ENCODE data around the gene CCNK. TPM values are rescaled to one million over a fixed set of nuclear protein-coding genes. Genes with fewer than 3 reads are reported as not detected.
A peak's percentile ranks its signal among the peaks of the same experiment; 100 is the strongest.

The CCNK gene
- total and polyA plus RNA-seq, 10 of the 15 experiments (the other 5 are each of a cell fraction or from before 2014, with no cell fraction given) = 10.8 to 88.0 (median 22.5) TPM

GRCh38 chr14:99522934-99523703 lies 41.9 kb downstream of the CCNK start:
- ATAC-seq (peak; percentile 18), DNase-seq (ENCODE audit: low read depth, low spot score) (no peak), FAIRE-seq (no peak)
- Histone ChIP-seq H3K27me3 (replicated peaks in 1 of 2; ENCODE audit: control insufficient read depth in 2 of 2, insufficient read depth in 2 of 2, low read length in 1 of 2) (no peaks in the 10 kb centered on the region), H3K36me3 (ENCODE audit: control insufficient read depth in 2 of 2, insufficient read depth in 2 of 2, low read length in 1 of 2) (no peaks in the 10 kb centered on the region), H3K4me1 (ENCODE audit: control insufficient read depth, insufficient read depth, low read length) (no peaks in the 10 kb centered on the region), H3K9ac (ENCODE audit: control insufficient read depth, insufficient read depth, low read length) (no peak overlapping the region), H3K79me2 (ENCODE audit: control insufficient read depth, insufficient read depth, low read length) (no peaks in the 10 kb centered on the region), H3K9me3 (replicated peaks; ENCODE audit: control insufficient read depth, insufficient read depth, low read length) (no peaks in the 10 kb centered on the region), H2AFZ (ENCODE audit: control insufficient read depth, low read depth, low read length) (no peak overlapping the region), H3K27ac (ENCODE audit: control insufficient read depth, insufficient read depth) (no peak overlapping the region), H4K20me1 (ENCODE audit: control insufficient read depth, insufficient read depth) (no peaks in the 10 kb centered on the region), H3K4me3 (no peak overlapping the region), H3K4me2 (ENCODE audit: control insufficient read depth, insufficient read depth) (no peak overlapping the region)
- RAD21 ChIA-PET (ENCODE audit: unreplicated experiment) = interaction anchor here (1.9 kb wide), 1 partner anchor 105 kb away, joined by 6 read pairs; no protein-coding TSS in a partner anchor
- CTCF ChIA-PET = interaction anchor here (0.9 kb wide), 1 partner anchor 105 kb away, joined by 4 read pairs; no protein-coding TSS in a partner anchor
- intact Hi-C loops (cut with micrococcal nuclease; ENCODE audit: unreplicated experiment) = no loop called here
- no TSS peak for BruUV-seq (replicated peaks)
- 32% methylated on average over 14 of the region's 14 CpGs for WGBS (ENCODE audit: insufficient coverage, insufficient replicate concordance, low lambda C conversion rate, missing lambda C conversion rate)
- in situ Hi-C loops (cut with MboI) = loop anchor here (5.0 kb wide), 1 partner anchor 99 kb away; no protein-coding TSS in a partner anchor
- SMC1A ChIA-PET (ENCODE audit: uncharacterized antibody, unreplicated experiment) = interaction anchor here (1.1 to 1.2 kb wide), 3 partner anchors 34 to 357 kb away, joined by 3 to 4 read pairs (median 3); no protein-coding TSS in a partner anchor
- POLR2A ChIA-PET = interaction anchor here (0.6 kb wide), 1 partner anchor 105 kb away, joined by 5 read pairs; no protein-coding TSS in a partner anchor
- no peak for TF ChIP-seq BACH1 (IDR thresholded peaks at IDR 0.05; ENCODE audit: borderline replicate concordance)
- TF ChIP-seq KDM1A (IDR thresholded peaks at IDR 0.05; ENCODE audit: borderline replicate concordance) = no peak
- no peak for TF ChIP-seq ZNF592 (IDR thresholded peaks at IDR 0.05)
- TF ChIP-seq MEF2B (IDR thresholded peaks at IDR 0.05; ENCODE audit: partially characterized antibody, poor library complexity, severe bottlenecking) = no peak
- no peak for TF ChIP-seq PML (IDR thresholded peaks at IDR 0.05; ENCODE audit: low read length)
- TF ChIP-seq SMC3 (IDR thresholded peaks at IDR 0.05; ENCODE audit: borderline replicate concordance, low read length) = no peak
- TF ChIP-seq ZNF274 (IDR thresholded peaks at IDR 0.05; ENCODE audit: insufficient read depth, insufficient read length) = no peak
- no peak for TF ChIP-seq PAX8 (IDR thresholded peaks at IDR 0.05)
- TF ChIP-seq SREBF2 (IDR thresholded peaks at IDR 0.05; ENCODE audit: low read length) = no peak
- TF ChIP-seq TBL1XR1 (IDR thresholded peaks at IDR 0.05; ENCODE audit: low read depth, low read length) = no peak
- no peak for TF ChIP-seq ASH2L (IDR thresholded peaks at IDR 0.05; ENCODE audit: borderline replicate concordance, low read depth)
- no peak for TF ChIP-seq RELB (IDR thresholded peaks at IDR 0.05; ENCODE audit: low read depth)
- no peak for TF ChIP-seq ELK1 (IDR thresholded peaks at IDR 0.05; ENCODE audit: low read depth, low read length)
- no peak for TF ChIP-seq POLR2AphosphoS5 (IDR thresholded peaks at IDR 0.05; ENCODE audit: low read length)
- TF ChIP-seq ATF3 (IDR thresholded peaks at IDR 0.05; ENCODE audit: borderline replicate concordance, extremely low read depth, low read depth, low read length) = no peak
- no peak for TF ChIP-seq IKZF1 (conservative IDR thresholded peaks at IDR 0.05)

All from GM12878 (cell line).